HG02623 (cell line): ENCODE measurements around the gene TOGARAM2.

Experiments
- ATAC-seq: cut with Tn5 transposase; IDR thresholded peaks from one replicate; pipeline ENCODE4 v1.9.1; 2021; ENCODE audit warnings: moderate library complexity; ENCODE audit not compliant: unreplicated experiment

The TOGARAM2 gene

GRCh38 chr2:28997237-28997846 lies 16.2 kb downstream of the TOGARAM2 start:
- no peak for ATAC-seq

- ATAC-seq = no peak
Observed at GRCh38 chr2:28997847-28998735, 17.0 kb downstream of the TOGARAM2 start.

DNA sequence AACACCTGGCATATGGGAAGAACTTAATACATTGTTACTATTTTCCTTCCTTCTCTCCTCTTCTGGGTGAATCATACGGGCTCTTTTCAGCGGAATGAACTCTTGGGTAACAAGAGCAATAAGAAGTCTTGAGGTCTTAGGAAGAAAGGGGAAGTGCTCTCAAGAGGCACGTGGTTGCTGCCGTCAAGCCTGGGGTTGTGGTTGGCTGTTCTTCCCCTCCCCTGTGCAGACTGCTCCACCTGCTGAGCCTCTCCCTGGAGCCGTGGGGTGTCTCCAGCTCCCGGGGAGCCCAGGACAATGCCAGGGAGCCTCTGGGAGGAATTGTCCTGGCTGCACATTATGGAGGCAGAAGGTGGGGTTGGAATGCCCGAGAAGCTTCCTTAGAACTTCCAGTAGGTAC lies 19.4 kb downstream of the TOGARAM2 start:
- peak; percentile 85 for ATAC-seq

GRCh38 chr2:29000956-29001355 lies 19.9 kb downstream of the TOGARAM2 start:
- no peak for ATAC-seq

GRCh38 chr2:29001806-29002205 lies 20.7 kb downstream of the TOGARAM2 start:
- ATAC-seq = no peak

DNA sequence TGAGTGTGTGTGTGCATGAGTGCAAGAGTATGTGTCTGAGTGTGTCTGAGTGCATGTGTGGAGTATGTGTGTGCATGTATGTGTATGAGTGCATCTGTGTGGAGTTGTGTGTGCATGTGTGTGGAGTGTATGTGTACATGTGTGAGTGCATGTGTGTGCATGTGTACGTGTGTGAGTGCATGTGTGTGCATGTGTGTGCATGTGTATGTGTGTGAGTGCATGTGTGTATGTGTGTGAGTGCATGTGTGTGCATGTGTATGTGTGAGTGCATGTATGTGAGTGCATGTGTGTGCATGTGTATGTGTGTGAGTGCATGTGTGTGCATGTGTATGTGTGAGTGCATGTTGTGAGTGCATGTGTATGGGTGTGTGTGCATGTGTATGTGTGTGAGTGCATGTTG lies 23.7 kb downstream of the TOGARAM2 start:
- no peak for ATAC-seq

- ATAC-seq = no peak
Observed at GRCh38 chr2:29005331-29005730, 24.2 kb downstream of the TOGARAM2 start.

- ATAC-seq = no peak
Observed at GRCh38 chr2:29006092-29006979, 25.2 kb downstream of the TOGARAM2 start.

- ATAC-seq = no peak
Observed at GRCh38 chr2:29006980-29007301, 25.8 kb downstream of the TOGARAM2 start.

DNA sequence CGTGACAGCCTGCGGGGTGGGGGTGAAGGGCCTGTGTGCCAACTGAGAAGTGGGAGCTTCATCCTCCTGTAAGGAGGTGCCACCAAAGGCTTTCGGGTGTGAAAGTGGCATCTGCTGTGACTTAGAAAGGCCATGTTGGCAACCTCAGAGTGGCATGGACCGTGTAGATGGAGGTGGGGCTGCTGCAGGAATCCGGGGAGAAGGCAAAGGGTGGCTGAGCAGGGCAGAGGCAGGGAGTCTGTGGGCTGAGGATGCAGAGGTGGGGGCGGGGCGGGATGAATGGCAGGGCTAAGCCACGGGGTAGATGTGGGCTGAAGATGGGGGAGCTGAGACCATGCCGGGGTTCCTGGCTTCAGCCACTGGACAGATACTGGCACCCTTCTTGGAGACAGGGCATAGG lies 28.2 kb downstream of the TOGARAM2 start:
- ATAC-seq = no peak

- ATAC-seq = no peak
Observed at GRCh38 chr2:29009711-29010677, 28.9 kb downstream of the TOGARAM2 start.

- ATAC-seq = no peak
Observed at GRCh38 chr2:29010946-29011345, 29.8 kb downstream of the TOGARAM2 start.

DNA sequence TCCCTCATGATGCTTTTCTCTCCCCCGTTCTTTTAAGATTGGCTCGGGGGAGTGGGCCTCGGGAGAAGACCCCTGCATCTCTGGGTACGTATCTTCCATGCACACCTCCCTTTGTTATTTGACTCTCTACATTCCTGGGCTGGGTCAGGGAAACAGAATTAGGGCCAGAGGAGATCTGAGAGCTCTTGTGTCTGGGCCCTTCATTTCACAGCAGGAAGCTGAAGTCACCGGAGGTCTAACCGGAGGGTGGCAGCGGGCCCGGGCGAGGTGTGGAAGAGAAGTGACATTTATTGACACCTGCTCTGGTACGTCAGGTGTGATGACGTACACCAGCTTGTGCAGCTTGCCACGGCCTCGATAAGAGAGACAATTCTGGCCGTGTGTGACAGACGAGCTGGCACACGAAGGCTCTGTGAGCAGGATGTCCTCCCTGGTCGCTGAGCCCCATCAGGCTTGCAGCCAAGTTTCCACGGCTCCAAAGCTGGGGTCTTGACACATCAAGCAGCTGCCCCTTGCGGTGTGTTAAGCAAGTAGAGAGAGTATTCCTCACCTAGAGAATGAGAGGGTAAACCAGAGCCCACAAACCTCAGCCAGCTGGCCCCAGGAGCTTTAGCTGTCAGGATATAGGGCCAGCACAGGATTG lies 30.4 kb downstream of the TOGARAM2 start:
- ATAC-seq = no peak

GRCh38 chr2:29012211-29012681 lies 31.1 kb downstream of the TOGARAM2 start:
- no peak for ATAC-seq

- ATAC-seq = no peak
Observed at GRCh38 chr2:29013057-29013780, 32.1 kb downstream of the TOGARAM2 start.

GRCh38 chr2:29014331-29014730 lies 33.2 kb downstream of the TOGARAM2 start:
- ATAC-seq = no peak

GRCh38 chr2:29014811-29015421 lies 33.8 kb downstream of the TOGARAM2 start:
- no peak for ATAC-seq

DNA sequence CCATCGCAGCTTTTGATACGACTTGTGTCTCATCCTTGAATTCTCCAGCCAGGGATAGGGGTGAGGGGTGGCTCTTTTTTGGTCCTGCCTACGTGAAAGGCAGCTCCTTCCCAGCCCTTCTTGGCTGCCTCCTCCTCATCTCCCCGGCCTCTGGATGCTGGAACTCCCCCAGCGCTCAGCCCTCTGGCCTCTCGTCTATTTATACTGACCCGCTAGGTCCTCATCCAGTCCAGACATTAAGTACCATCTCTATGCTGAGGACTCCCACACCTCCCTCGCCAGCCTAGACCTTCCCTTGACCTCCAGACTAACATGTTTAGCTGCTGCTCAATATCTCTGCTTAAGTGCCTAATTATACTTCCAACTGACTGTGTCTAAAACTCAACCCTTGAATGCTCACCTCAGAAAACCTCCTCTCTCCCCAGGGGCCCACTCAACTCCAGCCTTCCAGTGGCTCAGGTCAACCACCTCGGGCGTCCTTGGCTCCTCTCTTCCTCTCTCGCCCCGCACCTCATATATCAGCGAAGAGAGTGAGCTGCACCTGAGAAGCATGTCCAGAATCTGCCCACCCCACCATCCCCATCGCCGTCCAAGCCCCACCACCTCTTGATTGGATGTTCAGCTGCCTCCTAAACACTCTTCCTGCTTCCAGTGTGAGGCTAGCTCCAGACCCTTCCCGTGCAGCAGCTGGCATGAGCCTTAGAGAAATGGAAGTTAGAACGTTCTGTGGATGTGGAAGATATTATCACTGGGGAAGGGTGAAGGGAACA lies 34.8 kb downstream of the TOGARAM2 start:
- ATAC-seq = no peak
